Measurements from ENCODE around the gene TCP11L1.

Gene TCP11L1

GRCh38 chr11:33067294-33067693 lies 27.9 kb downstream of the TCP11L1 start:
- H3K27me3 ChIP-seq (replicated peaks; ENCODE audit: insufficient read depth, low read length): no peaks in the 10 kb centered on the region
- no peak for DNase-seq
- no peaks in the 10 kb centered on the region for H3F3A ChIP-seq (ENCODE audit: insufficient read depth, low read length)
- H3K9me3 ChIP-seq (replicated peaks; ENCODE audit: insufficient read depth, low read length): no peaks in the 10 kb centered on the region
- no peaks in the 10 kb centered on the region for H3K36me3 ChIP-seq (replicated peaks; ENCODE audit: insufficient read depth, low read length)
- no peak overlapping the region for H3K27ac ChIP-seq (ENCODE audit: low read length)
- no peak overlapping the region for H2AFZ ChIP-seq (ENCODE audit: low read length)
- H3K4me2 ChIP-seq (ENCODE audit: low read depth, low read length): no peak overlapping the region
- H3K79me2 ChIP-seq (ENCODE audit: low read length): no peaks in the 10 kb centered on the region
- no peak overlapping the region for H3K4me3 ChIP-seq (ENCODE audit: low read length)
- peaks cover 4% of the 10 kb centered on the region; the same call in 1 of the 2 replicates for H3K4me1 ChIP-seq (ENCODE audit: low read length)
- TF ChIP-seq EZH2phosphoT487 (IDR thresholded peaks at IDR 0.05; ENCODE audit: low read length) (no peak), EZH2 (optimal IDR thresholded peaks at IDR 0.05; ENCODE audit: low read depth, low read length) (no peak), CTCF (IDR thresholded peaks at IDR 0.05; ENCODE audit: low read length) (no peak)
- no peaks in the 10 kb centered on the region for H4K20me1 ChIP-seq (ENCODE audit: insufficient read depth, low read length)
- no peak overlapping the region for H3K9ac ChIP-seq (ENCODE audit: low read length)
- no peaks in the 10 kb centered on the region for H3K9me2 ChIP-seq (replicated peaks; ENCODE audit: insufficient read depth, low read length)

GRCh38 chr11:33068611-33069340 lies 29.4 kb downstream of the TCP11L1 start:
- no peaks in the 10 kb centered on the region for H3F3A ChIP-seq (ENCODE audit: insufficient read depth, low read length)
- H3K9me2 ChIP-seq (replicated peaks; ENCODE audit: insufficient read depth, low read length): no peaks in the 10 kb centered on the region
- no peak overlapping the region for H3K27ac ChIP-seq (ENCODE audit: low read length)
- peaks cover 4% of the 10 kb centered on the region; the same call in 1 of the 2 replicates for H3K4me1 ChIP-seq (ENCODE audit: low read length)
- H3K9ac ChIP-seq (ENCODE audit: low read length): no peak overlapping the region
- no peaks in the 10 kb centered on the region for H3K36me3 ChIP-seq (replicated peaks; ENCODE audit: insufficient read depth, low read length)
- no peak for DNase-seq
- no peak overlapping the region for H3K4me3 ChIP-seq (ENCODE audit: low read length)
- H3K27me3 ChIP-seq (replicated peaks; ENCODE audit: insufficient read depth, low read length): no peaks in the 10 kb centered on the region
- no peaks in the 10 kb centered on the region for H4K20me1 ChIP-seq (ENCODE audit: insufficient read depth, low read length)
- no peaks in the 10 kb centered on the region for H3K79me2 ChIP-seq (ENCODE audit: low read length)
- TF ChIP-seq EZH2 (optimal IDR thresholded peaks at IDR 0.05; ENCODE audit: low read depth, low read length) (no peak), CTCF (IDR thresholded peaks at IDR 0.05; ENCODE audit: low read length) (no peak), EZH2phosphoT487 (IDR thresholded peaks at IDR 0.05; ENCODE audit: low read length) (no peak)
- H3K9me3 ChIP-seq (replicated peaks; ENCODE audit: insufficient read depth, low read length): no peaks in the 10 kb centered on the region
- H3K4me2 ChIP-seq (ENCODE audit: low read depth, low read length): no peak overlapping the region
- no peak overlapping the region for H2AFZ ChIP-seq (ENCODE audit: low read length)

GRCh38 chr11:33072465-33072864 lies 33.1 kb downstream of the TCP11L1 start:
- Histone ChIP-seq H3K27ac (ENCODE audit: low read length) (no peak overlapping the region), H3K27me3 (replicated peaks; ENCODE audit: insufficient read depth, low read length) (no peaks in the 10 kb centered on the region), H3K9me3 (replicated peaks; ENCODE audit: insufficient read depth, low read length) (no peaks in the 10 kb centered on the region), H4K20me1 (ENCODE audit: insufficient read depth, low read length) (no peaks in the 10 kb centered on the region), H3K36me3 (replicated peaks; ENCODE audit: insufficient read depth, low read length) (no peaks in the 10 kb centered on the region), H3F3A (ENCODE audit: insufficient read depth, low read length) (no peaks in the 10 kb centered on the region), H2AFZ (ENCODE audit: low read length) (no peak overlapping the region), H3K79me2 (ENCODE audit: low read length) (no peaks in the 10 kb centered on the region), H3K9me2 (replicated peaks; ENCODE audit: insufficient read depth, low read length) (no peaks in the 10 kb centered on the region), H3K9ac (ENCODE audit: low read length) (no peak overlapping the region), H3K4me2 (ENCODE audit: low read depth, low read length) (no peak overlapping the region), H3K4me1 (ENCODE audit: low read length) (peaks cover 4% of the 10 kb centered on the region; the same call in 1 of the 2 replicates), H3K4me3 (ENCODE audit: low read length) (no peak overlapping the region)
- TF ChIP-seq EZH2 (optimal IDR thresholded peaks at IDR 0.05; ENCODE audit: low read depth, low read length) (no peak), CTCF (IDR thresholded peaks at IDR 0.05; ENCODE audit: low read length) (no peak), EZH2phosphoT487 (IDR thresholded peaks at IDR 0.05; ENCODE audit: low read length) (no peak)
- no peak for DNase-seq

Data from MM.1S (cell line).